Measurements from ENCODE around the gene USP6NL.

The USP6NL gene

DNA sequence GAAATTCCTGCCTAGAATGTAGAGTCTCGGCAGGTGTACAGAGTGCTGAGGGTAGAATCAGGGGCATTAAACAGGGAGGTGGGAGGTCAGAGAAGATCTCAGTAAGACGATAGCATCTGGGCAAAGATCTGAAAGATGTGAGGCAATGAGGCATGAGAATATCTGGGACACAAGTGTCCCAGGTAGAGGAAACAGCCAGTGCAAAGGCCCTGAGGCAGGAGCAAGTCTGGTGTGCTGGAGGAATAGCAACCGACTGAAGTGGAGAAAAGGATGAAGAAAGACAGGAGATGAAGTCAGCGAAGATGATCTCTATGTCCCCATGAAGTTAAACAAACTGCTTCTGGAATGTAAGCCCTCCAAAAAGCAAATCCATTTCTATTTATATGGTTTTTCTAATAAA lies 84.4 kb downstream of the USP6NL start:
- Histone ChIP-seq H3K27me3 (ENCODE audit: control insufficient read depth in 1 of 2, insufficient read depth in 2 of 2, low read length in 2 of 2) (no peaks in the 10 kb centered on the region), H3K9me3 (ENCODE audit: control insufficient read depth in 1 of 2, low read length in 2 of 2) (no peaks in the 10 kb centered on the region), H3K9ac (ENCODE audit: low read depth in 1 of 2, low read length in 2 of 2) (no peak overlapping the region), H3K36me3 (ENCODE audit: control insufficient read depth in 1 of 2, insufficient read depth in 2 of 2, low read length in 2 of 2) (peaks cover 0 to 6% of the 10 kb centered on the region in 2 donors), H3K4me1 (ENCODE audit: control insufficient read depth in 1 of 2, insufficient read depth in 2 of 2, low read length in 2 of 2) (peaks cover 18 to 19% of the 10 kb centered on the region in 2 donors), H3K27ac (ENCODE audit: low read depth, low read length) (no peak overlapping the region), H3K4me3 (ENCODE audit: low read depth in 1 of 2, low read length in 2 of 2) (no peak overlapping the region)

DNA sequence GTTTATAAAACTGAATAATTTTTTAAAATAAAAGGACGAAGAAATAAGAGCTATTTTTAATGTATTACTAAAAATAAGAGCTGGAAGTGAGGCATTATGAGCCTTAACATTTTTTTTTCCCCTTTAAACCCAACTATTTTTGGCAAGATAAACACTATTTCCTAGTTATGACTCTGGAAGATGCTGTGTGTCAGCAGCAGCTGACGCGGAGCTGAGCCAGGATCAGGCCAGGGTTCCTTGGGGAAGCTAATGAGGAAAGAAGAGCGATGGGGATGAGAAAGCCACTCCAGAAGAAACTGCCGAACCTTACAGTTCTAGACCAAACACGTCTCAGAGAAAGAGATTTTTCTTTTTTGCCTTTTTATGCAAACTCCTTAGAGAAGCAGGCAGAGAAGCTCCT lies 85.9 kb downstream of the USP6NL start:
- Histone ChIP-seq H3K4me3 (ENCODE audit: low read depth in 1 of 2, low read length in 2 of 2) (no peak overlapping the region), H3K9me3 (ENCODE audit: control insufficient read depth in 1 of 2, low read length in 2 of 2) (no peaks in the 10 kb centered on the region), H3K9ac (ENCODE audit: low read depth in 1 of 2, low read length in 2 of 2) (no peak overlapping the region), H3K27me3 (ENCODE audit: control insufficient read depth in 1 of 2, insufficient read depth in 2 of 2, low read length in 2 of 2) (no peaks in the 10 kb centered on the region), H3K27ac (ENCODE audit: low read depth, low read length) (no peak overlapping the region), H3K36me3 (ENCODE audit: control insufficient read depth in 1 of 2, insufficient read depth in 2 of 2, low read length in 2 of 2) (peaks cover 0 to 6% of the 10 kb centered on the region in 2 donors), H3K4me1 (ENCODE audit: control insufficient read depth in 1 of 2, insufficient read depth in 2 of 2, low read length in 2 of 2) (peaks cover 16 to 18% of the 10 kb centered on the region in 2 donors)

- H3K36me3 ChIP-seq (ENCODE audit: control insufficient read depth in 1 of 2, insufficient read depth in 2 of 2, low read length in 2 of 2): peaks cover 0 to 6% of the 10 kb centered on the region in 2 donors
- no peak overlapping the region for H3K4me3 ChIP-seq (ENCODE audit: low read depth in 1 of 2, low read length in 2 of 2)
- H3K9me3 ChIP-seq (ENCODE audit: control insufficient read depth in 1 of 2, low read length in 2 of 2): no peaks in the 10 kb centered on the region
- H3K4me1 ChIP-seq (ENCODE audit: control insufficient read depth in 1 of 2, insufficient read depth in 2 of 2, low read length in 2 of 2): peaks cover 6 to 8% of the 10 kb centered on the region in 2 donors
- H3K9ac ChIP-seq (ENCODE audit: low read depth in 1 of 2, low read length in 2 of 2): no peak overlapping the region
- H3K27ac ChIP-seq (ENCODE audit: low read depth, low read length): no peak overlapping the region
- no peaks in the 10 kb centered on the region for H3K27me3 ChIP-seq (ENCODE audit: control insufficient read depth in 1 of 2, insufficient read depth in 2 of 2, low read length in 2 of 2)
Observed at GRCh38 chr10:11522821-11523245, 88.6 kb downstream of the USP6NL start.

DNA sequence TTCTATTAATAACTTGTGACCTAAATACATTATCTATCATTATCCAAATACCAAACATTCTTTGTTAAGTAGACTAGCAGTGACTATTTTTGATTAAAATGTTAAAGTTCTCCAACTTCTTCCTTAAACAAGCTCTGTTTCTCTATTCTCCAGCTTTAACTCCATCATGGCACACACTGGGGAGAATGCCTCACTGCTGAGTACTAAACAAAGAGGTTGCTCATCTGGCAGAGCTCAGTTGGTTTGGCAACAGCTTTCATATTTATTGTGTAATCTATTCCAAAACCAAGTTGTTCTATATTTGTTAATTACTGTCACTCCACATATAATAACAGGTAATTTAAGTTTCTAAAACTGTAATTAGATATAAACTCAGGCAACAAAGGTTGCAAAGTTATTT lies 89.6 kb downstream of the USP6NL start:
- peaks cover 6 to 8% of the 10 kb centered on the region in 2 donors for H3K4me1 ChIP-seq (ENCODE audit: control insufficient read depth in 1 of 2, insufficient read depth in 2 of 2, low read length in 2 of 2)
- no peak overlapping the region for H3K27ac ChIP-seq (ENCODE audit: low read depth, low read length)
- H3K27me3 ChIP-seq (ENCODE audit: control insufficient read depth in 1 of 2, insufficient read depth in 2 of 2, low read length in 2 of 2): no peaks in the 10 kb centered on the region

DNA sequence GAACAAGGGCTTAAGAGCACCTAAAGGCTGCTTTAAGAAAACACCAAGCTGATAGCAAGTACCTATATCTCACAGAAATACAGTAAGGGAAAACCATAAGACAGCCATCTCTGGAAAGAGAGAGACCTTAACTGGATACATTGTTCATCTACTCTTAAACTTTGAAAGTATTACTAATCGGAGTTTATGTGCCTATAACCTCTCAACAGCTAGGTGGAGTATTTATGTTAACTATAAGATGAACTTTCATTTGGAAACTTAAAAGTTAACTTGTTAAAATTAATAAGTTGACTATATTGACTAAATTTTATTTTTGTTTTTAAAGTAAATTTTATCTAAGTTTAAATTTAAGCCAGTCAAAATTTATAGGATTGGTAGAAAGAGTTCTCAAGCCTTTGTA lies 90.6 kb downstream of the USP6NL start:
- no peak overlapping the region for H3K9ac ChIP-seq (ENCODE audit: low read depth in 1 of 2, low read length in 2 of 2)
- H3K4me3 ChIP-seq (ENCODE audit: low read depth in 1 of 2, low read length in 2 of 2): no peak overlapping the region
- no peaks in the 10 kb centered on the region for H3K27me3 ChIP-seq (ENCODE audit: control insufficient read depth in 1 of 2, insufficient read depth in 2 of 2, low read length in 2 of 2)
- no peak overlapping the region for H3K27ac ChIP-seq (ENCODE audit: low read depth, low read length)
- H3K9me3 ChIP-seq (ENCODE audit: control insufficient read depth in 1 of 2, low read length in 2 of 2): no peaks in the 10 kb centered on the region
- peaks cover 6 to 8% of the 10 kb centered on the region in 2 donors for H3K4me1 ChIP-seq (ENCODE audit: control insufficient read depth in 1 of 2, insufficient read depth in 2 of 2, low read length in 2 of 2)
- peaks cover 0 to 5% of the 10 kb centered on the region in 2 donors for H3K36me3 ChIP-seq (ENCODE audit: control insufficient read depth in 1 of 2, insufficient read depth in 2 of 2, low read length in 2 of 2)

More for the DNA sequence above, 89.6 kb downstream of the USP6NL start:
- Histone ChIP-seq H3K36me3 (ENCODE audit: control insufficient read depth in 1 of 2, insufficient read depth in 2 of 2, low read length in 2 of 2) (peaks cover 0 to 6% of the 10 kb centered on the region in 2 donors), H3K4me3 (ENCODE audit: low read depth in 1 of 2, low read length in 2 of 2) (no peak overlapping the region), H3K9me3 (ENCODE audit: control insufficient read depth in 1 of 2, low read length in 2 of 2) (no peaks in the 10 kb centered on the region), H3K9ac (ENCODE audit: low read depth in 1 of 2, low read length in 2 of 2) (no peak overlapping the region)

GRCh38 chr10:11517150-11517549 lies 94.3 kb downstream of the USP6NL start:
- H3K36me3 ChIP-seq (ENCODE audit: control insufficient read depth in 1 of 2, insufficient read depth in 2 of 2, low read length in 2 of 2): no peaks in the 10 kb centered on the region
- H3K9me3 ChIP-seq (ENCODE audit: control insufficient read depth in 1 of 2, low read length in 2 of 2): no peaks in the 10 kb centered on the region
- no peak overlapping the region for H3K4me3 ChIP-seq (ENCODE audit: low read depth in 1 of 2, low read length in 2 of 2)
- no peak overlapping the region for H3K9ac ChIP-seq (ENCODE audit: low read depth in 1 of 2, low read length in 2 of 2)
- H3K27me3 ChIP-seq (ENCODE audit: control insufficient read depth in 1 of 2, insufficient read depth in 2 of 2, low read length in 2 of 2): no peaks in the 10 kb centered on the region
- no peak overlapping the region for H3K27ac ChIP-seq (ENCODE audit: low read depth, low read length)
- no peaks in the 10 kb centered on the region for H3K4me1 ChIP-seq (ENCODE audit: control insufficient read depth in 1 of 2, insufficient read depth in 2 of 2, low read length in 2 of 2)

DNA sequence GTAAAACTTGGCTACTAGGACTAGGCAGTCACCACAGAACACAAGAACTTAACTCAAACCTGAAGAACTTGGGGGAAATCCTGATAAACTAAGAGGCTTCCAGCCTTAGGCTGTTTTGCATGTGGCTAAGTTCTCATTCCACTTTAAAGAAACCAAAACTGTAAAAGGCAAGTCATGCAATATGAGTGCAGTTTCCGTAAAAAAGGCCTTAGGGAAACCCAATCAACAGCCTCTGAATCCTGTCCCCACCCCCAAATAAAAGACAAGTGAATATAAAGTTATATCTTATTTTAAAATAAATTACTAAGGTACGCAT lies 95.1 kb downstream of the USP6NL start:
- Histone ChIP-seq H3K9ac (ENCODE audit: low read depth in 1 of 2, low read length in 2 of 2) (no peak overlapping the region), H3K27me3 (ENCODE audit: control insufficient read depth in 1 of 2, insufficient read depth in 2 of 2, low read length in 2 of 2) (no peaks in the 10 kb centered on the region), H3K4me1 (ENCODE audit: control insufficient read depth in 1 of 2, insufficient read depth in 2 of 2, low read length in 2 of 2) (no peaks in the 10 kb centered on the region), H3K36me3 (ENCODE audit: control insufficient read depth in 1 of 2, insufficient read depth in 2 of 2, low read length in 2 of 2) (no peaks in the 10 kb centered on the region), H3K4me3 (ENCODE audit: low read depth in 1 of 2, low read length in 2 of 2) (no peak overlapping the region), H3K9me3 (ENCODE audit: control insufficient read depth in 1 of 2, low read length in 2 of 2) (no peaks in the 10 kb centered on the region), H3K27ac (ENCODE audit: low read depth, low read length) (no peak overlapping the region)

- no peaks in the 10 kb centered on the region for H3K9me3 ChIP-seq (ENCODE audit: control insufficient read depth in 1 of 2, low read length in 2 of 2)
- no peaks in the 10 kb centered on the region for H3K36me3 ChIP-seq (ENCODE audit: control insufficient read depth in 1 of 2, insufficient read depth in 2 of 2, low read length in 2 of 2)
- no peak overlapping the region for H3K9ac ChIP-seq (ENCODE audit: low read depth in 1 of 2, low read length in 2 of 2)
- H3K4me3 ChIP-seq (ENCODE audit: low read depth in 1 of 2, low read length in 2 of 2): no peak overlapping the region
- H3K4me1 ChIP-seq (ENCODE audit: control insufficient read depth in 1 of 2, insufficient read depth in 2 of 2, low read length in 2 of 2): no peaks in the 10 kb centered on the region
- H3K27me3 ChIP-seq (ENCODE audit: control insufficient read depth in 1 of 2, insufficient read depth in 2 of 2, low read length in 2 of 2): no peaks in the 10 kb centered on the region
- H3K27ac ChIP-seq (ENCODE audit: low read depth, low read length): no peak overlapping the region
Observed at GRCh38 chr10:11515596-11516430, 95.6 kb downstream of the USP6NL start.

DNA sequence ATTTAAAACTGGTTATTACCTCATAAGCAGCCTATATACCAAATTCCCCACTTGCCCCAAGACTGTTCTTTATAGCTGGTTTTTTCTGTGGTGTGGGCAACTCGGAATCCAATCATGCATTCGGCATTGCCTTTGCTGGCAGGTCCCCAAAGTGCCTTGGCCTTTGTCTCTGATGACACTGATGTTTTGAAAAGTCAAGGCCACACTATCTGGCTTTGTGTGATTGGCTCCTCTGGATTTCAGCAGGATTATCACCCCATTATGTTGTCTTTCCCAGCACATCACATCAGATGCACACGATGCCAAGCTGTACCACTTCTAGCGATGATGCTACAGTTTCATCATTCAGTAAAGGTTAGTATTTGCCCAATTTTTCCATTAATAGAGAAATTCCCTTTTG lies 97.7 kb downstream of the USP6NL start:
- Histone ChIP-seq H3K27me3 (ENCODE audit: control insufficient read depth in 1 of 2, insufficient read depth in 2 of 2, low read length in 2 of 2) (no peaks in the 10 kb centered on the region), H3K9me3 (ENCODE audit: control insufficient read depth in 1 of 2, low read length in 2 of 2) (no peaks in the 10 kb centered on the region), H3K27ac (ENCODE audit: low read depth, low read length) (no peak overlapping the region), H3K4me3 (ENCODE audit: low read depth in 1 of 2, low read length in 2 of 2) (no peak overlapping the region), H3K36me3 (ENCODE audit: control insufficient read depth in 1 of 2, insufficient read depth in 2 of 2, low read length in 2 of 2) (peaks cover 0 to 5% of the 10 kb centered on the region in 2 donors), H3K9ac (ENCODE audit: low read depth in 1 of 2, low read length in 2 of 2) (no peak overlapping the region), H3K4me1 (ENCODE audit: control insufficient read depth in 1 of 2, insufficient read depth in 2 of 2, low read length in 2 of 2) (no peaks in the 10 kb centered on the region)

- Histone ChIP-seq H3K36me3 (ENCODE audit: control insufficient read depth in 1 of 2, insufficient read depth in 2 of 2, low read length in 2 of 2) (peaks cover 0 to 9% of the 10 kb centered on the region in 2 donors), H3K9me3 (ENCODE audit: control insufficient read depth in 1 of 2, low read length in 2 of 2) (no peaks in the 10 kb centered on the region), H3K27me3 (ENCODE audit: control insufficient read depth in 1 of 2, insufficient read depth in 2 of 2, low read length in 2 of 2) (no peaks in the 10 kb centered on the region), H3K27ac (ENCODE audit: low read depth, low read length) (no peak overlapping the region), H3K9ac (ENCODE audit: low read depth in 1 of 2, low read length in 2 of 2) (no peak overlapping the region), H3K4me3 (ENCODE audit: low read depth in 1 of 2, low read length in 2 of 2) (no peak overlapping the region), H3K4me1 (ENCODE audit: control insufficient read depth in 1 of 2, insufficient read depth in 2 of 2, low read length in 2 of 2) (no peaks in the 10 kb centered on the region)
Observed at GRCh38 chr10:11512596-11512995, 98.9 kb downstream of the USP6NL start.
